GM19043 (cell line): ENCODE data around the gene PLPP3.

Source experiments
- ATAC-seq: cut with Tn5 transposase; IDR thresholded peaks from one replicate; pipeline ENCODE4 v1.9.1; 2021; ENCODE audit warnings: low read depth; ENCODE audit not compliant: unreplicated experiment

Gene PLPP3

DNA sequence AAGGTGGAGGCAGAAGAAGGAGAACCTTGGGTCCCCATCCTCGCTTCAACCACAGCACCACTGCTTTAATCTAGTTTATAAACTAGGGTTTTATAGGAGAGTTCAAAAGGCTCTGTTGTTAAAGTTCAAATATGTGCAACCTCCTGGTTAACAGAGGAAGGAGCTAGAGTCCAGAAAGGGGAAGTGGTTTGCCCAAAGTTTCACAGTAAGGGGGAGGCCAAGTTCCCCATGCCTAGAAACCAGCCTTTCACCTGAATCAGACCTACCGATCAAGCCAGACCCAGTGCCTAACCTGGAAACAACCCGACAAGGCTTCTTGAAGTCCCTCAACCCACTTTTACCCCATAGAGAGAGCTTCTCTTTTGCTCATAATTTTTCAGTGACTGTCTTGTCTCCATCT lies 106.5 kb downstream of the PLPP3 start:
- ATAC-seq = peak; percentile 78

DNA sequence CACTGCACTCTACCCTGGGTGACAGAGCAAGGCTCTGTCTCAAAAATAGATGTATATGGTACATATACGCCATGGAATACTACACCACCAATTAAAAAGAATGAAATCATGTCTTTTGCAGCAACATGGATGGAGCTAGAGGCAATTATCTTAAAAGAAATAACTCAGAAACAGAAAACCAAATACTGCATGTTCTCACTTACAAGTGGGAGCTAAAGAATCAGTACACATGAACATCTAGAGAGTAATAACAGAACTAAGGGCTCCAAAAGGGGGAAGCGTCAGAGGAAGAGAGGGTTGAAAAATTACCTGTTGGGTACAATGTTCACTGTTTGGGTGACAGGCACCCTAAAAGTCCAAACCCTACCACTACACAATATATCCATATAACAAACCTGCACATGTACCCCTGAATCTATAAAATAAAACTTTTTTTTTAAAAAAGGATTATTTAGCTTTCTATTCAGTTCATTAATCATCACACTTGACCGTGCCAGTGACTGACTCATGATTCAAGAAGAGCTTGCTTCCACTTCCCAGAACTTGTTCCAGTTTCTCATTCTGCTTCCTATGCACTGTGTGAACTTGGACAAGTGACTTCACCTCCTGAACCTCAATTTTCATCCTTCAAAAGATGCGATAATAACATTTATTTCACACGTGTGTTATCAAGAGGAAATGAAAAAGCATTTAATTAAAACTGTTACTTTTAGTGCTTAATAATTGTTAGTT lies 109.6 kb downstream of the PLPP3 start:
- ATAC-seq = no peak

DNA sequence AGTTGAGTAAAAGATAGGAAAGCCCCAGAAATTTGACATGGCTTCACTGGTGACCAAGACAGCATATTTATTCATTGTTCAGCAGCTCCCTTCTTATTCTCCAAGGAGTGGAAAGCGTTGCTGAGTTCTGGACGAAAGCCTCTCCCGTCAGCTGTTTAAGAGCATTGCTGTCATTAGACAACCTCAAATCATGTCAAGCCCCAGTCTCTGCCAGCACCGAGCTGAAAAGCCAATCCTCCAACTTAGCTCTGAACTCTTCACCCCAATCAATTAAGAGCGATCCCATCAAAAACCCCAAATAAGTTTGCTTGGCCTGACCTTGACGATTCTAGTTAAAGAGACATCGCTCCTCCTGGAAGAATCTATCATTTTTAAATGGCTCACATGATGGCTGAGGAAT lies 110.8 kb downstream of the PLPP3 start:
- no peak for ATAC-seq

DNA sequence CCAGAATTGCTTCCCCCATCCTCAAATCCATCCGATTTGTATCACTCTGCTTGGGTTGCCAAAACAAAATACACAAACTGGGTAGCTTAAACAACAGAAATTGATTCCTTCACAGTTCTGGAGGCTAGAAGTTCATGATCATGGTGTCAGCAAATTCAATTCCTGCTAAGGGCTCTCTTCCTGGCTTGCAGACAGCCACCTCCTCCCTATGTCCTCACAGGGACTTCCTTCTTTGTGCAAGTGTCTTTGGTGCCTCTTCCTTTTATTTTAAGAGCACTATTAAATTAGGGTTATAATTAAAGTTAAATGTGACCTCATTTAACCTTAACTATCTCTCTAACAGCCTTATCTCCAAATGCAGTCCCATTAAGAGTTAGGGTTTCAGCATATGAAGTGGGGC lies 112.8 kb downstream of the PLPP3 start:
- ATAC-seq = no peak

DNA sequence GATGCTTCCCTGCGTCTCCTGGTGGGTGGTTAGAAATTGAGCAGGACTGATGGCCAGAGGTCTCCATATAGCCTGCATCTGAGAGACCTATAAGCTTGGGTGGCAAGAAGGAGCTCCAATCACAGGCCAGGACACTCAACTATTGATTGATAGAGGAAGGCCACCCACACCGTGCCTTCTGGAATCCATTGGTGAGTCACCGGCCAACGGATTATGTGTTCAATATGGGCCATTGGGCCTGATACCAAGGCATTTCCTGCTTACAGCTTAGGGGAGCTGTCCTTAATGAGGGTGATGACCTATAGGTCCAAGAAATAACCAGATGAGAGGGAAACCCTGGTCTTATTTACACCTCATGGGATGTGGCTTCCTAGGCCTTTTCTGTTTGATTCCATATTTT lies 115.1 kb downstream of the PLPP3 start:
- no peak for ATAC-seq

DNA sequence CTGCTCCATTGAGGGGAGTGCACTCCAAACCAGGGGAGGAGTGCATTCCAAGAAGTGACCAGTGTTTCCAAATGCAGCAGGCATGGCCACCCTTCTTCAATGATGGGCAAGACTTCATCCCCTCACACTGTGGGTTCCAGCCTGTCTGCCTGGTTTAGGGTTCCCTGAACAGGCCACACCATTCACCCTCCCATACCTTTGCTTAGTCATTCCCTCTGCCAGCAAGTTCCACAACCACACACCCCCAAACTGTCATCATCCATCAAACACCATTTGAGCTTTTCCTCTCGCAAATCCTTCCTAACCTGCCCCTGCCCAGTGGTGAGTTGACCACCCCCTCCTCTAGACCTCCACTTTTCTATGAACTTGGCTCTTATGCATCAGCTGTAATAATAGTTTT lies 116.0 kb downstream of the PLPP3 start:
- no peak for ATAC-seq

DNA sequence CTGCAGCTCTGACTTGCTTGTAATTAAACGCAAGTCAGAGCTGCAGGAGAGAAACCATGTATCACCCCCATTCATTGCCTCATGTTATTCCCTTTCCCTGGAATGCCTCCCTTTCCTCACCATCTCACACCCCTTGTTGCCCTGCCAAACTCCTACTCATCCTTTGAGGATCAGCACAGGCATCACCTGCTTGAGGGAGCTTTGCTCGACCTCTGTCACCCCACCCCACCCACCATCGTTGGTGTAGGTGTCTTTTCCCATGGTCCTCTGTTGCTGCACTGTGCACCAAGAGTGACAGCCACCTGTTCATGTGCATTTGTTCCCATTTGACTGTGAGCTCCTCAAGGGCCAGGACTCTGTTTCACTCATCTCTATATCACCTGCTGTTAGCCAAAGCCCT lies 117.2 kb downstream of the PLPP3 start:
- no peak for ATAC-seq

DNA sequence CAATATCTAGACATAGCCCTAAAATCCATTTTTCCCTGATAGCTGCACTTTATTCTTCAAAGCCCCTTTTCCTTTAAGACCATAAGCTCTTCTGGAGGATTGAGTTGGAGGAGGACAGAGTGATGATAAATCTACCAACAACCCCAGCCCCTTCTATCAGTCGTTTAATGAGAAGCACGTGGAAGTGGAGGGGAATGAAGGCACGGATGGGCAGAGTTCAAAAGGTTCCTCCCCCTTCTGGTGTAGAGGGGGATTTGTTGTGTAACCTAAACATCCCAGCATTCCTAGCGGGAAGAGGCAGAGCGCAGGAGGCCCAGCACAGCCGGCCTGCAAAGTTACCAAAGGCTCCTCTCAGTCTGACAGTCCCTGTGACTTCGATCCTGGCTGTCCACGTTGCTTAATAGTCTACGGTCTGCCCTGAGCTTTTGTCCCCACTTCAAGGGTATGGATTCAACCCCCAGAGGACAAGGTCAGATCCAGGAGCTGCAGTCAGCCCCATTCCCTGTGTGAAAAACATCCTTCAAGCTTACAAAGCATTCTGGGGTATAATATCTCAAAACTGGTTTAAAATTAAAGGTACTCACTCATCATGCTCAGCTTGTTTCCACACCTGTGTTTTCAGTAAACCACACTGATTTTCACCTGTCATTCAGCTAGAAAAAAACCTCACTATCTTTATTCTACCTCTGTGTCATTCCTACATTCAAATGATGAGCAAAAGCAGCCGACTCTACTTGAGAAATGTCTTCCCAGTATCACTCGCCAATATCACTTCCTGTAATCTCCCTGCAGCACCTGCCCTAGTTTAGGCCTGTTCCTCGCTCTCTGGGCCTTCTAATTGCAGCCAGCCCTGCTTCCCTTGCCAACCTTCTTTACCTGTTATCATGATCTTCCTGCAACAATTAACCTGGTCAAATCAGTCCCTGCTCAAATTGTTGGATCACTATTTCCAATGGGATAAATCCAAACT lies 117.9 kb downstream of the PLPP3 start:
- no peak for ATAC-seq

DNA sequence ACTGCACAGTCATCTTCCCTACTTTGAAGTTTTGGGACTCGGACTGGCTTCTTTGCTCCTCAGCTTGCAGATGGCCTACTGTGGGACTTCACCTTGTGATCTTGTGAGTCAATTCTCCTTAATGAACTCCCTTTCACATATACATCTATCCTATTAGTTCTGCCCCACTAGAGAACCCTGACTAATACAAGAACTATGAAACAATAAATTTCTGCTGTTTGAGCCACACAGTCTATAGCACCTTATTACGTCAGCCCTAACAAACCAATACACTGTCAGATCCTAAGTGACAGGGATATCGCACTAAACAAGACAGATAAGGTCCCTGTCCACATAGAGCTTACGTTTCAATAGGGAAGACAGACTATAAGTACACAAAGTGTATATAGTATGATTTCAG lies 120.1 kb downstream of the PLPP3 start:
- no peak for ATAC-seq

DNA sequence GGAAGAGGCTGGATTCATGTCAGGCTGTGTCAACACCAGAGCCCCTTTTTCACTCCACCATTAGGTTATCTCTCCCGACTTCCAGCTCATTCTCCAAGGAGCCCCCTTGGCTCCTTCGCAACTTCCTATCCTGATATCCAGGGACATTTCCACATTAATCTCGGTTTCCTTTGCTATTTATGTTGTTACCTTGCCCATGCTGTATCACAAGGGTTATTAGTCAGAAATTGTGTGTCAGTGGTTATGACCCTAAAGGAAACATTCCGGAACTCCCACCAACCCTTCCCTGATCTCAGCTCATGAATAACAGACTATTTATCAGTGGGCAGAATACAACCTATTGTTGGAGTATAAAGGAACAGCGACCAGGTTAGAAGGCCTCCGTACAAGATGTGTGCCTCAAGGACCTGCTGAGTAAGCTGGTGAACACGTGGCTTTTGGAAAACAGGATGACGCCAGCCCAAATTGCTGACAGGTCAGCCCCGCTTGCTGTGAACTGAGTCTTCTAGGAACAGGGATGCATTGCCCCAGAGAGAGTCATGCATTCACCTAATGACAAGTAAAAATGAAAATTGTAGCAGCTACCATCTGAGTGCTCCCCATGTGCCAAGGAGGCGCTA lies 121.5 kb downstream of the PLPP3 start:
- no peak for ATAC-seq

DNA sequence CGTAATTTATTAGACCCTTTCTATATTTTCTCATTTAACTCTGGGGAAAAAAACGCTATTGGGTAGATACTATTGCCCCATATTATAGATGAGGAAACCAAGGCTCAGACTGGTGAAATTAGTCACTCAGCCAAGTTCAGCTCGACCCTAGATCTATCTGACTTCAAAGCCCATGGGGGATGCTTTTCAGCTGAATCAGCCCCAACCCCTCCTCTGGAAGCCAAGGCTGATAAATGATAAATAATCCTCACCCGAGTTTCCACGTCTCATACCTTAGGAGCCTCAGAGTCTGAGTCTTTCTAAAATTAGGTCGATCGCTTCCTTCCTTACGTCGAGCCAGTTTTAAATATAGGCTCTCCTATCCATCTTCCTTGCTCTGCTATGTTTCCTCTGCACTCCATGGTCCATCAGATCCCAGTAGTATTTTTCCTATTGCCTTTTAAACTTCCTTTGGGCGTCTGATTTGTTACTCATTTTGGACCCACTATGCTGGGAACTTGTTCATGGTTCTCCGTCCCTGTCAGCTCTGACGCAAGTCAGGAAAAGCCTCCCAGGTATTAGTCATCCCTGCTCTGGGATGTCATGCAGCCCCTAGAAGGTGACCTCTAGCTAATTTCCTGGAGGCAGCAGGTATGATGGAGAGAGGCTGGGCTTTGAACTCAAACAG lies 122.8 kb downstream of the PLPP3 start:
- ATAC-seq = no peak

DNA sequence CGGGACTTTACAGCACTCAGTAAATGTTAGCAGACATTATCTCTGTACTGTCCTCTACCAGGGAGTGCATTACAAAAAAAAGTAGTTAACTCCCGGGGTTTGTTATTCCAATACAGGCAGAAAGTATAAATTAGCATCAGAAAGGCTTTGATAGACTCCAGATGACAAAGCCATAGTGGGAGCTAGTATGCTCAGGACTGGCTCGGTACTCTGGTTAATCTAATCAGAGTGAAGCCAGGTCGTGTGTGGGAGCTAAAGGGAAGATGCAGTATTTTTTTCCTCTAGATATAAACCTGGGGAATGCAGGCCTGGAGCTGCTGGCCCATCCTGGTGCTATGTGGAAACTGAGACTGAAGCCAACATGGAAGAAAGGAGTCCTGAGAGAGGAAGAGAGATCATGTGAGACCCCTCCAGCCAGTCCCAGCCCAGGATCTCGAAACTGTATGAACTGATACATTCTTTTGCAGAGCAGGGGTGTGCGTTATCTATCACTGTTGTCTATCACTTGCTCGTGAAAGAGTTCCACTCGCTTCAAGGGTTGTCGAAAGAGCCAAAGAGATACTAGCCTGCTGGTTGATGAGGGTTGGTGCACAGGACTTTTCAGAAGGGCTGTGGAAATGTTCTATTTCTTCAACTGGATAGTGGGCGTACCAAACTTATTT lies 125.8 kb downstream of the PLPP3 start:
- ATAC-seq = no peak

DNA sequence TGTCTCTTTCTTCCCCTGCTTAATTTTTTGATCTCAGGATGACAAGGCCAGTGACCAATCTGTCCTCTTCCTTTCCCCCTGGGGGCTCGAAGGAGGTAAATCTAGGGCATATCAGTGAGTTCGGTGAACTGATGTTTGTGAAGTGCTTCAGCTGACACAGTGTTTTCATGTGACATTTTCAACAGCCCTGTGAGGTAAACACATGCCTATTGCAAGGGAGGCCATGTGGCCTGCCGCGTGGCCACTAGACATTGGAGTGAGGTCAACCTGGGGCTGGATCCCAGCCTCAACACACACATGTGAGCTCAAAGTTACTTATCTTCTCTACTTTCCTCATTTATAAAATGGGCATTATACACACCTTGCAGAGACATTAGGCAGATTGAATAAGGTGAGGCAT lies 126.3 kb downstream of the PLPP3 start:
- ATAC-seq = no peak

DNA sequence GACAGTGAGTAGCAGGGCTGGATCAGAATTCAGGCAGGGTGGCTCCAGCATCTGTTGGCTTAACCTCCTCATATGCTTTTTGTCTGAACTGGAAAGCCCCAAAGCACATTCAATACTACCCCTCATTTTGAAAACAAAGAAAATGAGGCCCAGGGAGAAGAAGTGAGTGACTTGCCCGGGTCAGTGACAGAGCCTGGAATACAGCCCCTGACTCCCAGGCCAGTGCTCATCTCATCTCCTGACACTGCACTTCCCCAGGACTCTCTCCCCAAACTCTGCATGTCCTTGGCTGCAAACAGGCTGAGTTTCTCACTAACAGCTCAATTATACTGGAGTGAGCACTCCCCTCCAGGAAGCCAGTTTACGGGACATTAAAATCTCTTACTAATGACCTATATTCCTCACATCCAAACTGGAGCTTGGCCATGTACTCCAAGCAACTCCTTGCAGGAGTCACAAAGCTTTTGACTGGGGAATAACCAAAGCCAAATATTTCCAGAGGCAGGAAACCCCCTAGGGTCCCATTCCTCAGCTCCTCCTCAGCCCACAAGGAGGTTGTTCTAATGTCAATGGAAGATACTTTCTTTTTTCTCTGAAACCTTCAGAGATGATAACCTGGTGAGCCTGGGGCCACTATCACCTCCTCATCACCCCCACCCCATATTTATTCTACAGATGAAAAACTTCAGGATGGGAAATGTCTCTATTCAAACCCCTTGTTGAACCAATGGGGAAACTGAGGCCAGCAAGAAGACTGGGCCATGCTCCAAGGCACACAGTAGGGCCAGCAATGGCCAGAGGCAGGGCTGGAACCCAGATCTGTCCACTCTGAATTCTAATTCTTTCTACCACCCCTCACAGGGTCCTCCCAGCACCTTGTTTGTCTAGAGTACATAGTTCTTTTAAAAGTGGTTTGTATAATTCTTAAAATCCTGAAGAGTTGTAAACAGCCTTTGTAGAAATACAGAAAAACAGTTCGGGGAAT lies 127.0 kb downstream of the PLPP3 start:
- no peak for ATAC-seq

DNA sequence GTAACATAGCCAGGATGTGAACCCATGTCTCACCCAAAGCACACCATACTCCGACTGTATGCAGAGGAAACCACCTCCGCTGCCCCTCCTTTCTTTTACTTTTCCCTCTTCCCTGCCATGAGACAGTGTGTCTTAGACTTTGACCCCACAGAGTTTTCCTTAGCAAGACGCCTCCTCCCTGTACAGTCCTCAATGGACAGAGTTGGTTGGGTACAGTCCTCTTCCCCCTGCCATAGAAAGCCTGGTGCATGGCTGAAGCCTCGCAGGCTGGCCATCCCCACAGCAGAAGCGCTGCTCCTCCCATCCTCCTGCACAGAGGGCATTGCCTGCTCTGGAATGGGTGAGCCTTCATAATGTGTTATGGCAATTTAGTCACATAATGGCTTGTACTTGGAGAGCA lies 127.9 kb downstream of the PLPP3 start:
- ATAC-seq = no peak

DNA sequence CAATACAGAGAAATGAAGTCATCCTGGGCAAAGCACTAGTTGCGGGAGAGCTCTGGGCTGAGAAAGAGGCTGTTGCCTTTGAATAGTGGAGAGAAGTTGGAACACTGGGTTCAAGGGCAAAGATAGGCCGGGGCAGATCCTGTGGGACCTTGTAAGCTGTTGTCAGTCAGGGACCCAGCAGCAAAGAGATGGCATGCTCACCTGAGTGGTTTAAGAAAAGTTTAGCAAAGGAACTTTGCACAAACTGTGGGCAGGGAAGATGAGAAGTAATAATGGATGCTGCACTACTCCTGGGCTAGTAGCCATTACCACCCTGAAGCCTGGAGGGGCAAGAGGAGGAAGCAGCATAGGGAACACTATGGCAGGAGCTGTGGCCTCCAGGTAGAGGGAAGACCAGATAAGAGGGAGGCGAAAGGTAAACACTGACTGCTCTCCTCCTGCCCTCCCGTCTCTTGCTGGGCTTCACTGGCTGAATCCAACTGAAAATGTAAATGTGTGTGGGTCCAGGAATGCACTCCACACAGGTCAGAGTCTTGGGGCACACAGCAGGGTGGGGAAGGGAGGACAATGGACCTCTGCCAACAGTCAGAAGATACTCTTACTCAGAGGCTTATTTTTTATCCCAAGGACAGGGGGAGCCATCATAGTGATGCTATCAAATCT lies 129.2 kb downstream of the PLPP3 start:
- no peak for ATAC-seq

DNA sequence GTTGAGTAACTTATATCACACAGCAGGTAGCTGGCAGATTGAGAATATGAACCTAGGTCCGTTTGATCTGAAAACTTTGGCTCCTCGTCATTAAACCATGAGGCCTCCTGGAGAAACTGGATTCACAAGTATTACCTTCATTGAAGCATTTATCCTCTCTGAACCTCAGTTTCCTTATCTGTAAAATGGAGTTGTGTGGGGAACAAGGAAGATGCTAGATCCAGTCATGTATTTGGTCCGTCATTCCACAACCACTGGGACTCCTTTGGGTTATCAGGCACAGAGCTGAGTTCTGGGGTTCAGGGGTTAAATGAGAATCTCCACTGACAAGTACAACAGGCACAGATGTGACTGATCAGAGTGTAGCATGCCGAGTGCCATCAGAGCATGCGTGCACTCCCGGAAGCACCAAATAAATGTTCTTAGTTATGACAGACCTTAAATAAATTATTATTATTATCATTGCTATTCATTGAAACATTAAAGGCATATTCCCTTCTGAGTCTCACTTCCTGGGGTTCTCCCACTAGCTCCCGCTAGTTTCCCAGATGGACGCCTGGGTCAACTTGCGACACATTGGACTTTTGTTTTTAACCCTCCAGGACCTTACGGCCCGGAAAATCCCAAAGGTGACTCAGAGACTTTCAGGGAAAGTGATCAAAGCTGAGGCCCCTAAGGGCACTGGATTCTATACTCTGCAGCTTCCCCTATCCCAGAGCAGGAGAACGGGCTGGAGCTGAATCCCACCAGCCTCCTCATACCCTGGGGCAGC lies 130.6 kb downstream of the PLPP3 start:
- no peak for ATAC-seq

DNA sequence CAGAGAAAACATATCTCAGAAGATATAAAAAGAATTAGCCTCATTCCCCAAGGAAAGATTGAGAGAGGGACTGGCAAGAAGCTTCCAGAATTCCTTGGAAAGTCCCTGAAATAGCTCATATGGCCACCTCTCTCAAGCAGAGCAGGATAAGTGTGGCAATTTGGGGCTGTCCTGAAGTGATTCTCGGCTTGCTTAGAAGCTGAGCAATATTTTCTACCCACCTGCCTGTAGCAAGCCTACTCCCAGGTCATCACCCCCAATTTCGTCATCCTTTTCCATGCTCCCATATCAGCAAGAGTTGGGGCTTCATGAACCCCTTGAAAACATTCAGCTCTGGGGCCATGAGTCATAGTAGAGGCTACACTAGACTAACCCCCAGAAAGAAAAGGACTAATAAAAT lies 131.5 kb downstream of the PLPP3 start:
- ATAC-seq = no peak
